K562 (cell line): ENCODE measurements around the gene MEX3D. TPM values are rescaled to one million over a fixed set of nuclear protein-coding genes. Genes with fewer than 3 reads are reported as not detected.

Experiments used
- BRF2 ChIP-seq: IDR thresholded peaks from 3 replicates; pipeline ENCODE4 v1.6.1; 2011; ENCODE audit warnings: borderline replicate concordance, mild to moderate bottlenecking; ENCODE audit not compliant: insufficient read length, insufficient read depth
- CCNT2 ChIP-seq: IDR thresholded peaks from 2 replicates; pipeline ENCODE4 v1.6.1; 2011; ENCODE audit warnings: borderline replicate concordance, low read depth, mild to moderate bottlenecking, moderate library complexity, mixed read lengths, low read length; ENCODE audit not compliant: insufficient read length; ENCODE audit errors: extremely low read depth
- FIP1L1 ChIP-seq: fragments of 200-400 bp; formaldehyde crosslinking; IDR thresholded peaks from 2 replicates; pipeline ENCODE4 v1.6.1; 2018; ENCODE audit warnings: mild to moderate bottlenecking, low read depth, low read length; ENCODE audit not compliant: poor library complexity, severe bottlenecking
- HBP1 ChIP-seq: fragments of 450-650 bp; formaldehyde crosslinking; IDR thresholded peaks from 2 replicates; pipeline ENCODE4 v1.4.0; 2022; ENCODE audit warnings: missing genetic modification characterization
- HDAC2 ChIP-seq: fragments of 450-650 bp; IDR thresholded peaks from 2 replicates; pipeline ENCODE4 v1.6.1; 2016; ENCODE audit warnings: mild to moderate bottlenecking
- HOMEZ ChIP-seq: fragments of 250-450 bp; sonication (Bioruptor Pico); IDR thresholded peaks from 2 replicates; pipeline ENCODE4 v1.4.0; 2020; ENCODE audit warnings: mild to moderate bottlenecking, moderate library complexity
- KDM1A ChIP-seq, 2 experiments: fragments of 450-650 bp; IDR thresholded peaks; 2 replicates each; pipeline ENCODE4 v1.6.1; 2016; ENCODE audit warnings: mild to moderate bottlenecking in 2 of 2
- MITF ChIP-seq: IDR thresholded peaks from 2 replicates; pipeline ENCODE4 v1.6.1; 2014; ENCODE audit warnings: antibody characterized with exemption
- NRF1 ChIP-seq, 2 experiments: fragments of 450-650 bp; IDR thresholded peaks in 1 of 2; conservative IDR thresholded peaks in 1 of 2; 2 replicates each; pipeline ENCODE4 v1.6.1; 2014; ENCODE audit warnings: mild to moderate bottlenecking in 2 of 2
- NUFIP1 ChIP-seq: fragments of 450-650 bp; IDR thresholded peaks from 2 replicates; pipeline ENCODE4 v1.6.1; 2018; ENCODE audit not compliant: partially characterized antibody
- OTX1 ChIP-seq: fragments of 450-650 bp; formaldehyde crosslinking; IDR thresholded peaks from 2 replicates; pipeline ENCODE4 v1.4.0; 2022; ENCODE audit warnings: mild to moderate bottlenecking
- RFX7 ChIP-seq: fragments of 250-450 bp; sonication (Bioruptor Pico); IDR thresholded peaks from 2 replicates; pipeline ENCODE4 v1.5.1; 2021; ENCODE audit warnings: mild to moderate bottlenecking
- SNIP1 ChIP-seq: fragments of 450-650 bp; IDR thresholded peaks from 2 replicates; pipeline ENCODE4 v1.7.1; 2017; ENCODE audit warnings: low read depth, mild to moderate bottlenecking
- SPI1 ChIP-seq: IDR thresholded peaks from 2 replicates; pipeline ENCODE4 v1.6.1; 2011; ENCODE audit warnings: low read depth, low read length, control low read depth, borderline replicate concordance
- THRAP3 ChIP-seq: fragments of 450-650 bp; IDR thresholded peaks from 2 replicates; pipeline ENCODE4 v1.6.1; 2016; ENCODE audit warnings: mild to moderate bottlenecking, inconsistent platforms, borderline replicate concordance
- XRCC4 ChIP-seq: IDR thresholded peaks from one replicate; pipeline ENCODE4 v1.6.1; 2011; ENCODE audit not compliant: insufficient read depth, insufficient read length; ENCODE audit errors: extremely low read depth
- ZKSCAN3 ChIP-seq: fragments of 250-450 bp; sonication (Bioruptor Pico); IDR thresholded peaks from 2 replicates; pipeline ENCODE4 v1.4.0; 2020
- ZNF134 ChIP-seq: fragments of 250-450 bp; sonication (Bioruptor Pico); conservative IDR thresholded peaks from 2 replicates; pipeline ENCODE4 v1.4.0; 2020
- ZNF184 ChIP-seq: sonication (generic); formaldehyde crosslinking; IDR thresholded peaks from 2 replicates; pipeline ENCODE4 v1.5.0; 2020; ENCODE audit warnings: missing genetic modification reagents
- ZNF239 ChIP-seq: fragments of 250-450 bp; sonication (Bioruptor Pico); IDR thresholded peaks from 2 replicates; pipeline ENCODE4 v1.4.0; 2020; ENCODE audit warnings: mild to moderate bottlenecking
- ZNF277 ChIP-seq: fragments of 250-450 bp; sonication (Bioruptor Pico); IDR thresholded peaks from 2 replicates; pipeline ENCODE4 v1.8.0; 2022; ENCODE audit warnings: inconsistent platforms, mild to moderate bottlenecking, moderate library complexity, borderline replicate concordance
- ZNF354B ChIP-seq: fragments of 250-450 bp; sonication (Bioruptor Pico); IDR thresholded peaks from 2 replicates; pipeline ENCODE4 v1.4.0; 2020
- ZNF830 ChIP-seq: fragments of 250-450 bp; sonication (Bioruptor Pico); IDR thresholded peaks from 2 replicates; pipeline ENCODE4 v1.5.0; 2021; ENCODE audit warnings: mild to moderate bottlenecking
- polyA plus RNA-seq, 8 experiments: library from polyadenylated mRNA; depleted of rRNA in 4 of 8; stranded (reverse) in 5 of 8; unstranded in 3 of 8; fragments of >200 nt; fragmentation: Nextera tagmentation in 2 of 8; fragmentation: Illumina TruSeq in 1 of 8; extraction: Ambion mirVana in 2 of 8; extraction: Trizol in 1 of 8; gene quantifications; 2 replicates each; pipeline versions ENCODE4 v1.2.1 to v1.2.3, GENCODE V29; 2011 to 2014; ENCODE audit warnings: inconsistent platforms in 1 of 8, missing spikeins in 1 of 8
- total RNA-seq, 7 experiments: library from RNA; depleted of rRNA in 6 of 7; stranded (reverse); fragments of >200 nt in 6 of 7; fragmentation: Illumina TruSeq in 2 of 7; extraction: Trizol in 2 of 7; gene quantifications; 2 replicates each; pipeline versions ENCODE4 v1.2.1 to v1.2.3, GENCODE V29; 2011 to 2021; ENCODE audit warnings: low replicate concordance in 1 of 7

MEX3D gene
- total and polyA plus RNA-seq, 9 of the 15 experiments (the other 6 are each of a cell fraction or from before 2014, with no cell fraction given), result 1.7 to 39.3 (median 5.7) TPM

- TF ChIP-seq NUFIP1 (no peak), HBP1 (CRISPR knock-in tag) (peak; percentile 75; the same call in 1 of the 2 replicates), ZNF830 (CRISPR knock-in tag) (0 out of 2 replicates have a peak, but pooled peaks have one; percentile 37), XRCC4 (no peak), RFX7 (CRISPR knock-in tag) (no peak), ZKSCAN3 (no peak), THRAP3 (no peak), ZNF239 (no peak), HOMEZ (CRISPR knock-in tag) (no peak), SNIP1 (no peak), ZNF134 (CRISPR knock-in tag) (no peak), OTX1 (0 out of 2 replicates have a peak, but pooled peaks have one; percentile 44), ZNF277 (CRISPR knock-in tag) (no peak), BRF2 (no peak), HDAC2 (no peak), MITF (no peak), KDM1A (IDR thresholded peaks at IDR 0.05) (no peak), ZNF184 (CRISPR knock-in tag) (no peak), SPI1 (no peak), FIP1L1 (peak; percentile 96), CCNT2 (peak; percentile 64), ZNF354B (CRISPR knock-in tag) (no peak), NRF1 (conservative IDR thresholded peaks at IDR 0.05 in 1 of 2, IDR thresholded peaks at IDR 0.05 in 1 of 2) (peak; percentile 93 to 95)
These were observed 24.1 kb upstream of the MEX3D start (continued) for GRCh38 chr19:1592024-1592754.
